HG03025 (cell line): Measurements from ENCODE around the gene PNKP.

Experiments
- ATAC-seq: cut with Tn5 transposase; IDR thresholded peaks from one replicate; pipeline ENCODE4 v1.9.1; 2021; ENCODE audit warnings: mild to moderate bottlenecking, moderate library complexity; ENCODE audit not compliant: unreplicated experiment, low FRiP score

Gene PNKP

GRCh38 chr19:49847731-49848696 is 19.4 kb downstream of the PNKP start:
- no peak for ATAC-seq

DNA sequence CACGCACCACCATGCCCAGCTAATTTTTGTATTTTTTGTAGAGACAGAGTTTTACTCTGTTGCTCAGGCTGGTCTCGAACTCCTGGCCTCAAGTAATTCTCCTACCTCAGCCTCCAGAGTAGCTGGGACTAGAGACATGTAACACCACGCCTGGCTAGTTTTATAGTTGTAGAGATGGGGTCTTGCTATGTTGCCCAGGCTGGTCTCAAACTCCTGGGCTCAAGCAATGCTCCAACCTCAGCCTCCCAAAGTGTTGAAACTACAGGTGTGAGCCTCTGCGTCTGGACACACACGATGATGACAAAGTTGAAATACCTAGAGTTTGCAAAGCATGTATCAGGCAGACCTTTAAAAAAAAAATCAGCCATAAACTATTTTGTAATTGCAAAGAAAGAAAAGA is 21.0 kb downstream of the PNKP start:
- ATAC-seq: no peak

- no peak for ATAC-seq
These were observed 22.0 kb downstream of the PNKP start for GRCh38 chr19:49845414-49845813.

- no peak for ATAC-seq
These were observed 23.0 kb downstream of the PNKP start for GRCh38 chr19:49844138-49845095.

DNA sequence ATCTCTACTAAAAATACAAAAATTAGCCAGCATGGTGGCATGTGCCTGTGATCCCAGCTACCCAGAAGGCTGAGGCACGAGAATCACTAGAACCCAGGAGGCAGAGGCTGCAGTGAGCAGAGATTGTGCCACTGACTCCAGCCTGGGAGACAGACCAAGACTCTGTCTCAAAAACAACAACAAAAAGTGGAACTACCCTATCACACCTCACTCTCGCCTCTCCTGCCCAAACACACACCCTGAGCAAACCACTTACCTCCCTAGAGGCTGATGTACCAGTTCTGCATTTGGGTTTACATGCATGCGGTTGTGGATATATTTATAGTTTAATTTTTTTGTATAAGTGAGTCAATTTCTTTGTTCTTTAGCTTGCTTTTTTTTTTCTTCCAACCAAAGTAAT is 24.1 kb downstream of the PNKP start:
- ATAC-seq: no peak

DNA sequence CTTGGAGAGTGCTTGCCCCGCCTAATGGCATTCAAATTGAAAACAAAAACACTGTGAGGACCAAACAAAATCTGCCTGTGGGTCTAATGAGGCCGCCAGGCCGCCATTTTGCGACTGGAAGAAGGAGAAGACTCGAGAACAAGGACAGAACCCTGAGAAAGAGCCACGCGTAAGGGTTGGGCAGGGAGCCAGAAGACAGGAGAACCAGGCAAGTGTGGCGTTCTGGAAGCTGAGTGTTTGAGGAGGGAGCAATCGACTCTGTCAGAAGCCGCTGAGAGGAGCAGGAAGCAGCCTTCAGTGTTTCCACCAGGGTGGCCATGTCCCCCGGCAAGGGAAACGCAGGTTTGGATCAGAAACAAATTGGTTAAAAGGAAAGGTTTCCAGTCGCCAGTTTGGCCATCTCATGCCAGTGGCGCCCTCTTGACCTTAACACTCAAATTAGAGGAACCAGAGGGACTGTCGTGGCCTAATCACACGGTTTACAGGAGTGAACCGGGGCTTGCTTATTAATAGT is 26.6 kb downstream of the PNKP start:
- no peak for ATAC-seq

GRCh38 chr19:49840321-49840720 is 27.1 kb downstream of the PNKP start:
- ATAC-seq: no peak

GRCh38 chr19:49839713-49840112 is 27.7 kb downstream of the PNKP start:
- ATAC-seq: no peak

GRCh38 chr19:49838885-49839588 is 28.3 kb downstream of the PNKP start:
- ATAC-seq: no peak

- no peak for ATAC-seq
These were observed 30.0 kb downstream of the PNKP start for GRCh38 chr19:49837425-49837824.

DNA sequence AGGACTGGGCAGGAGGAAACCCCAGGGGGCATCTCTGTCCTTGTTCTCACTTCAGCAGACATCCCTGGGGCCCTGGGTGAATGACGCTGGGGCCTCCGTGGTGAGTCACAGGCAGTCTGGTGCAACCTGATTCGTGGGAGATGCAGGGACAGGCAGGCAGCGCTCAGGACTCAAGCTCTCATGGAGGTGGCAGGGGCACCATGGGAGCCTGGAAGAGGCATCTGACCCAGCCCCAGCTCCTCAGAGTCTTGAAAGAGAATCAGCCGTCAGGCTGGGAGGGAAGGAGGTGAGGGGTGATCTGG is 30.4 kb downstream of the PNKP start:
- no peak for ATAC-seq

DNA sequence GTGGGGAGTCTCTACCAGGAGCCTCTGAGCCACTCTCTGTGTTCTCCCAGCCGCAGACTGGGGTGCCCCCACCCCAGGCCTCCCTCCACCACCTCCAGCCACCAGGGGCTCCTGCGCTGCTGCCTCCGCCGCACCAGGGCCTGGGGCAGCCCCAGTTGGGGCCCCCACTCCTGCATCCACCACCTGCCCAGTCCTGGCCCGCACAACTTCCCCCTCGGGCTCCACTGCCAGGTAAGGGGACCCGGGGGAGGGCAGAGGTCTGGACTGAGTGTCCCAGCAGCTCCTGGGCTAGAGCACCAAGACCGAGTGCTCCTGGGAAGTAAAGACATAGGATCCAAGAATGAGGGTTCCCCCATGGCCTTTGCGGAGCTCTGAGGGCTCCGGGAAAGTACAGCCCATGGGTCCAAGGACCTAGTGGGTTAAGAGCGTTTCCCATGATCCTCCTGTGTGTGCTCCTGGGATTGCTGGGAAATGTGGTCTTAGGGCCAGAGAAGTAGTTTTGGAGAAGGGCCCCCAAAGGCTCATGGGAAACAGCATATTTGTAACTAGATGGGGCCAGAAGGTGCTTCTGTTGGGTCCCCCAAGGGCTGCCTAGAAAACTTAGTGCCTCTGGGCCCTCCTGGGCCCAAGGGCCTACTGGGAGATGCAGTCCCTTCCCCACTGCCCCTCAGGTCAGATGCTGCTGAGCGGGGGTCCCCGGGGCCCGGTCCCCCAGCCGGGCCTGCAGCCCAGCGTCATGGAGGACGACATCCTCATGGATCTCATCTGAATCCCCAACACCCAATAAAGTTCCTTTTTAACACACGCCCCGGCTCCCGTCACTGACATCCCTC is 31.0 kb downstream of the PNKP start:
- no peak for ATAC-seq

GRCh38 chr19:49835562-49835961 is 31.8 kb downstream of the PNKP start:
- ATAC-seq: no peak

- no peak for ATAC-seq
These were observed 33.8 kb downstream of the PNKP start for GRCh38 chr19:49833599-49833998.

DNA sequence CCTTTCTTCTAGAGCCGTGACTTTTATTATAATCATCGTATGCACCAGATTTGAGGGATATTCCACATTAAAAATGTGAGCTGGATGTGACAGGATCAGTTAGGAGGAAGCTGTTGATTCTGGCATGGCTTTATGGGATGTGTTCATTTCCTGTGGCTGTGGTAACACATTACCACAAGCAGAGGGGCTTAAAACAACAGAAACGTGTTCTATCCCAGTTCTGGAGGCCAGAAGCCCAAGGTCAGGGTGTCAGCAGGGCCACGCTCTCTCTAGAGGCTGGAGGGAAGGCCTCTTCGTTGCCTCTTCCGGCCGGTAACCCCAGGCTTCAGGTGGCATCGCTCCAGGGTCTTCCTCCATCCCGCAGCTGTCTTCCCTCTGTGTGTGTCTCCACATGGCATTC is 34.8 kb downstream of the PNKP start:
- no peak for ATAC-seq

DNA sequence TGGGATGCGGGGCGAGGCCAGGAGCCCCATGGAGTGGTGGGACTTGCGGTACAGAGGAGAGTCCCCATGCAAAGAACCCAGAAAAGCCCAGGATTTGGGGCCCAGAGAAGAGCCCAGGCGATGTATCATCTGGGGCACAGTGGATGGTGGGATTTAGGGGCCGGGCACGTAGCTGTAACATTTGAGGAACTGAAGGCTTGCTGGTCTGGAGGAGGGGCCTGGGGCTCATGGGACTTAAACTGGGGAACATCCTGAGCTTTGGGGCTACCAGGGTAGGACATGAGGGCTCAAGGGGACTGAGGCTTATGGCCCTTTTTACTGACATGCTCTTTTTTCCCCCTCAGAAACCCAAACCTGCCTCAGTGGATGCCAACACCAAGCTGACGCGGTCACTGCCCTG is 35.8 kb downstream of the PNKP start:
- ATAC-seq: no peak

DNA sequence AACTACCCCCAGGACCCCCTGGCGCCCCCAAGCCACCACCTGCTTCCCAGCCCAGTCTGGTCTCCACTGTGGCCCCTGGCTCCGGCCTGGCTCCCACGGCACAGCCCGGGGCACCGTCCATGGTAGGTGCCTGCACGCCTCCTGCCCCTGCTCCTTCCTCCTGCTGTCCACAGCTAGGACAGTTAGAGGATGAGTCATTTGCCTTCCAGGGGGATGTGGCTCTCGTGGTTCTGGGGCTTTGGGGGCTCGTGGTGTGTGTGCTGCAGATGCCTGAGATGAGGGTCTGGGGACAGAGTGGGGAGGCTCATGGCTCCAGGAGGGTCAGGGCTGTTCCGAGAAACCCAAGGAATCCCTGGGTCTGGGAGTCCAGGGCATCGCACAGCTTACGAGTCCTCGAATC is 36.6 kb downstream of the PNKP start:
- no peak for ATAC-seq

DNA sequence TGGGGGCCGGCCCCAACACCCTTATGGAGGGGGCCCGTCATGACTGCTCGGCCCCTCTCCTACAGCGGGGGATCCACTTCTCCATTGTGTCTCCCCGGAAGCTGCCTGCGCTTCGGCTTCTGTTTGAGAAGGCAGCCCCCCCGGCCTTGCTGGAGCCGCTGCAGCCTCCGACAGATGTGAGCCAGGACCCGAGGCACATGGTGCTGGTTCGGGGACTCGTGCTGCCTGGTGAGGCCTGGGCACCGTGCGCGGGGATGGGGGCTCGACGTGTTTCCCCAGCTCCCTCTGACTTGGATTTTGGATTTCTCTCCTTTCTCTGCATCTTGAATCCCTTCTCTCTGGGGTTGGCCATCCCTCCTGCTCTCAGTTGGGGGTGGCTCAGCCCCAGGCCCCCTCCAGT is 37.7 kb downstream of the PNKP start:
- no peak for ATAC-seq

- ATAC-seq: no peak
These were observed 38.2 kb downstream of the PNKP start for GRCh38 chr19:49829200-49829599.

- ATAC-seq: no peak
These were observed 40.3 kb downstream of the PNKP start for GRCh38 chr19:49827034-49827433.
